ENCODE data around the gene RCSD1. TPM values are rescaled to one million over a fixed set of nuclear protein-coding genes. Genes with fewer than 3 reads are reported as not detected.
A peak's percentile ranks its signal among the peaks of the same experiment; 100 is the strongest.

The RCSD1 gene
- total RNA-seq = 0.64 and 1.3 TPM in 2 replicates

DNA sequence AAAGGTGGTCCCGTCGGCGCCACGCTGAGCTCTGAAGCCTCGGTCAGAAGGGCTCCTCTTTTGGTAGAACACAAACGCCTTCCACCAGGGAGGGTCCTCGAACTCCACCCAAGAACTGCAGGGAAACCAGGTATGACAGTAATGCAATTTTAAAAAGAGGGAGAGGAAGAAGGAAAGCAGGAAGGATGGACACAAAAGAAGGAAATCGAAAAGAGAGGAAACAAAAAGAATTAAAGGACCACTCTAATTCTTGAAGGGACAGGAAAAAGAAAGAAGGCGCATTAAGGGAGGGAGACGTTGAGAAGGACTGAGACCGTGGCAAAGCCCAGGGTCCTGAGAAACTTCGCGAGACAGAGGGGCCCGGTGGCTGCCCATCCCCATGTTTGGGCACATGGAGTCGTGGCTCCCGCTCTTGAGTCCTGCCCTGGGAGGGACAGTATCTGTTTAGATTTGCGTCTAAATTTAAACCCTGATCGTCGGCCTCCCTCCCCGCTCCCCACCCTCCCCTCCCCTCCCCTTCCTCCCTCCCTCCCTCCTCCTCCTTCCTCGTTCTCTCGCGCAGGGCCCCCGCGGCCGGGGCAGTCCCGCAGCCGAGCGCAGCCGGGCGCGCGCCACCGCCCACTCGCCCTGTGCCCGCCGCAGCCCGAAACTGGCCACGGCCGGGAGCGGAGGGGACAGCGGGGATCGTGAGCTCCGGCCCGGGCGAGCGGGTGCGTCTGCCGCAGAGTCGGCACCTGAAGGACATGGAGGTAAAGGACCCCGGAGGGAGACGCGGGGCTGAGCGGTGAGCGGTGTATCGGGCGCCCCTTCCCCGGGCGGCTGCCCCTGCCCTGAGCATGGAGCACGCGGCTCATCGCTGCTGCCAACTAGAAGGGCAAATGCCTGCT is at the start of gene RCSD1:
RCSD1 (plus strand) TSS at position 552 of the 887 bp plus-strand sequence; CDS start at position 744, 192 bp downstream.
- peak within 1 kb of the TSS; percentile 54 for H3K4me3 ChIP-seq (ENCODE audit: low read depth, low read length)
- no peak for DNase-seq (ENCODE audit: low read depth)
- TF ChIP-seq, protein P1, sequence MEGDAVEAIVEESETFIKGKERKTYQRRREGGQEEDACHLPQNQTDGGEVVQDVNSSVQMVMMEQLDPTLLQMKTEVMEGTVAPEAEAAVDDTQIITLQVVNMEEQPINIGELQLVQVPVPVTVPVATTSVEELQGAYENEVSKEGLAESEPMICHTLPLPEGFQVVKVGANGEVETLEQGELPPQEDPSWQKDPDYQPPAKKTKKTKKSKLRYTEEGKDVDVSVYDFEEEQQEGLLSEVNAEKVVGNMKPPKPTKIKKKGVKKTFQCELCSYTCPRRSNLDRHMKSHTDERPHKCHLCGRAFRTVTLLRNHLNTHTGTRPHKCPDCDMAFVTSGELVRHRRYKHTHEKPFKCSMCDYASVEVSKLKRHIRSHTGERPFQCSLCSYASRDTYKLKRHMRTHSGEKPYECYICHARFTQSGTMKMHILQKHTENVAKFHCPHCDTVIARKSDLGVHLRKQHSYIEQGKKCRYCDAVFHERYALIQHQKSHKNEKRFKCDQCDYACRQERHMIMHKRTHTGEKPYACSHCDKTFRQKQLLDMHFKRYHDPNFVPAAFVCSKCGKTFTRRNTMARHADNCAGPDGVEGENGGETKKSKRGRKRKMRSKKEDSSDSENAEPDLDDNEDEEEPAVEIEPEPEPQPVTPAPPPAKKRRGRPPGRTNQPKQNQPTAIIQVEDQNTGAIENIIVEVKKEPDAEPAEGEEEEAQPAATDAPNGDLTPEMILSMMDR (IDR thresholded peaks at IDR 0.05; ENCODE audit: insufficient read depth, low read depth, low read length) = no peak

DNA sequence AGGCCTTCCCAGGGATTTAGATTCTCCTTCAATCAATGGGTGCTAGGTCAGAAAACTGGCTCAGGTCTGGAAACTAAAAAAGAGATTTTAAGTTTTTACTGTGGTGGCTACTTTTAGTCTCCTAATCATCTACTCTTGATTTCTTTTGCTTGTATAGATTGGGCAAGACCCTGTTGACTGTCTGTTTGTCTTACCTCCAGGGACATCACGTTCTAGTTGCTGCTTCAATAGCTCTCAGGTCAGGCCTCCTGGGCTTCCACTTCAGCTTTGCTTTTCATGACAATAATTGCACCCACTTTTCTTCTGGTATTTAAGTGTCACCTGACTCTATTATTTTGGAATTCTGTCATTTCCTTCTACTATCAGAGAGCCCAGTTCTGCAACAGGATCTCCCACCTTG is 48.0 kb upstream of the RCSD1 start:
- TF ChIP-seq, protein P1 (IDR thresholded peaks at IDR 0.05; ENCODE audit: insufficient read depth, low read depth, low read length) = no peak
- no peak overlapping the region for H3K4me3 ChIP-seq (ENCODE audit: low read depth, low read length)
- DNase-seq (ENCODE audit: low read depth) = no peak

- no peak overlapping the region for H3K4me3 ChIP-seq (ENCODE audit: low read depth, low read length)
- DNase-seq (ENCODE audit: low read depth) = no peak
- TF ChIP-seq, protein P1 (IDR thresholded peaks at IDR 0.05; ENCODE audit: insufficient read depth, low read depth, low read length) = no peak
Observed at GRCh38 chr1:167582722-167583121, 47.3 kb upstream of the RCSD1 start.

- DNase-seq (ENCODE audit: low read depth) = no peak
- no peak overlapping the region for H3K4me3 ChIP-seq (ENCODE audit: low read depth, low read length)
- TF ChIP-seq, protein P1 (IDR thresholded peaks at IDR 0.05; ENCODE audit: insufficient read depth, low read depth, low read length) = no peak
Observed at GRCh38 chr1:167584581-167584980, 45.5 kb upstream of the RCSD1 start.

- no peak overlapping the region for H3K4me3 ChIP-seq (ENCODE audit: low read depth, low read length)
Observed at GRCh38 chr1:167587342-167587741, 42.7 kb upstream of the RCSD1 start.

GRCh38 chr1:167587872-167588271 is 42.2 kb upstream of the RCSD1 start:
- TF ChIP-seq, protein P1 (IDR thresholded peaks at IDR 0.05; ENCODE audit: insufficient read depth, low read depth, low read length) = no peak
- no peak overlapping the region for H3K4me3 ChIP-seq (ENCODE audit: low read depth, low read length)

More at GRCh38 chr1:167587342-167587741, 42.7 kb upstream of the RCSD1 start:
- no peak for DNase-seq (ENCODE audit: low read depth)
- TF ChIP-seq, protein P1 (IDR thresholded peaks at IDR 0.05; ENCODE audit: insufficient read depth, low read depth, low read length) = no peak

More at GRCh38 chr1:167587872-167588271, 42.2 kb upstream of the RCSD1 start:
- DNase-seq (ENCODE audit: low read depth) = no peak
